ENCODE data around the gene PPRC1. TPM values are rescaled to one million over a fixed set of nuclear protein-coding genes. Genes with fewer than 3 reads are reported as not detected.
A peak's percentile ranks its signal among the peaks of the same experiment; 100 is the strongest.

Gene PPRC1
- total RNA-seq, 1 donor from 2014 or later = 42.9 TPM

DNA sequence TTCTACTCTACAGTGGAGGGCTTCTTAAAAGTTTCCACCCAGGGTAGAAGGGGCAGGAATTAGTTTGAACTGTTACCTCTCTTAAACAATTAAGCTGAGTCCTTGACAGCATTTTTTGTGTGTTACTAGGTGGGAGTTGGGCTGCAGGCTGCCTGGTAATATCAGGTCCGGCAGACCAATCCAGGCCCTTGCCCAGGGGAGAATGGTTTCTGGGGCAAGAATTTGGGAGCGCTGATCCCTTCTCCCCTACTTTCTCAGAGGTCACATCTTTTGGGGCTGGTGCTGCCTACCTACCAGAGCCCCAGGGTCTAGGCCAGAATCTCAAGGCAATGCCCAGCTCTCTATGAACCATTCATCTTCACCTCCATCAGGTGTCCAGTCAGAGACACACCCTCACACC, 1.6 kb downstream of the PPRC1 start:
- no peaks in the 10 kb centered on the region for H3K9me3 Mint-ChIP-seq (ENCODE audit: low read depth)
- TF ChIP-seq, protein P1, sequence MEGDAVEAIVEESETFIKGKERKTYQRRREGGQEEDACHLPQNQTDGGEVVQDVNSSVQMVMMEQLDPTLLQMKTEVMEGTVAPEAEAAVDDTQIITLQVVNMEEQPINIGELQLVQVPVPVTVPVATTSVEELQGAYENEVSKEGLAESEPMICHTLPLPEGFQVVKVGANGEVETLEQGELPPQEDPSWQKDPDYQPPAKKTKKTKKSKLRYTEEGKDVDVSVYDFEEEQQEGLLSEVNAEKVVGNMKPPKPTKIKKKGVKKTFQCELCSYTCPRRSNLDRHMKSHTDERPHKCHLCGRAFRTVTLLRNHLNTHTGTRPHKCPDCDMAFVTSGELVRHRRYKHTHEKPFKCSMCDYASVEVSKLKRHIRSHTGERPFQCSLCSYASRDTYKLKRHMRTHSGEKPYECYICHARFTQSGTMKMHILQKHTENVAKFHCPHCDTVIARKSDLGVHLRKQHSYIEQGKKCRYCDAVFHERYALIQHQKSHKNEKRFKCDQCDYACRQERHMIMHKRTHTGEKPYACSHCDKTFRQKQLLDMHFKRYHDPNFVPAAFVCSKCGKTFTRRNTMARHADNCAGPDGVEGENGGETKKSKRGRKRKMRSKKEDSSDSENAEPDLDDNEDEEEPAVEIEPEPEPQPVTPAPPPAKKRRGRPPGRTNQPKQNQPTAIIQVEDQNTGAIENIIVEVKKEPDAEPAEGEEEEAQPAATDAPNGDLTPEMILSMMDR (IDR thresholded peaks at IDR 0.05) = no peak
- DNase-seq (ENCODE audit: low spot score) = no peak
- H3K27me3 Mint-ChIP-seq (ENCODE audit: low read depth) = no peaks in the 10 kb centered on the region
- H3K27ac Mint-ChIP-seq (ENCODE audit: unreplicated experiment) = peak overlapping the region; percentile 98
- peaks cover 40% of the 10 kb centered on the region for H3K4me1 Mint-ChIP-seq (ENCODE audit: low read depth)
- peaks cover 13% of the 10 kb centered on the region for H3K36me3 Mint-ChIP-seq (ENCODE audit: low read depth)
- H3K4me3 Mint-ChIP-seq (ENCODE audit: unreplicated experiment) = peak overlapping the region; percentile 92

DNA sequence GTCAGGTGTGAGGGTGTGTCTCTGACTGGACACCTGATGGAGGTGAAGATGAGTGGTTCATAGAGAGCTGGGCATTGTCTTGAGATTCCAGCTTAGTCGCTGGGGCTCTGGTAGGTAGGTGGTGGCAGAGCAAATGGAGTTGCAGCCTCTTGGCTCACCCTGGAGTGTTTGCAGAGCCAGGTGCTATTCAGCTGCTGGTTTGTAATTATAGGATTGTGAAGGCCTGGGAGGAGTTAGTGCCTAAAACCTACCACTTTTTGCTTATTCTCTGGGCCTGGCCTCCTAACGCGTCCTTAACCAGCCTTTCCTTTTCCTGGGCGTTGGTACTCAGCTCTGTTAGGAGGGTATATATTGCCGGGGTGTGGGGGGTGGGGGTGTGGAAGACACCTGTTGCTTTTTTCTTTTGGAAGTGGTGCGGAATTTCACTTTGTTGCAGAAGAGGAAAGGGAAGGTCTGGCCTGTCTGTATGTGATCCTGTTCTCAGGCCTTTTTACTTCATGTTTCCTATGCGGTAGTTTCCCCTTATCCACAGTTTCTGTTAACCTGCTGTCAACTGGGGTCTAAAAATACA, 3.2 kb downstream of the PPRC1 start:
- Mint-ChIP-seq H3K27ac (ENCODE audit: unreplicated experiment) (peak overlapping the region; percentile 68), H3K27me3 (ENCODE audit: low read depth) (no peaks in the 10 kb centered on the region), H3K9me3 (ENCODE audit: low read depth) (no peaks in the 10 kb centered on the region), H3K36me3 (ENCODE audit: low read depth) (peaks cover 23% of the 10 kb centered on the region), H3K4me3 (ENCODE audit: unreplicated experiment) (peak overlapping the region; percentile 28), H3K4me1 (ENCODE audit: low read depth) (peaks cover 40% of the 10 kb centered on the region)
- TF ChIP-seq, protein P1 (IDR thresholded peaks at IDR 0.05) = no peak
- no peak for DNase-seq (ENCODE audit: low spot score)

DNA sequence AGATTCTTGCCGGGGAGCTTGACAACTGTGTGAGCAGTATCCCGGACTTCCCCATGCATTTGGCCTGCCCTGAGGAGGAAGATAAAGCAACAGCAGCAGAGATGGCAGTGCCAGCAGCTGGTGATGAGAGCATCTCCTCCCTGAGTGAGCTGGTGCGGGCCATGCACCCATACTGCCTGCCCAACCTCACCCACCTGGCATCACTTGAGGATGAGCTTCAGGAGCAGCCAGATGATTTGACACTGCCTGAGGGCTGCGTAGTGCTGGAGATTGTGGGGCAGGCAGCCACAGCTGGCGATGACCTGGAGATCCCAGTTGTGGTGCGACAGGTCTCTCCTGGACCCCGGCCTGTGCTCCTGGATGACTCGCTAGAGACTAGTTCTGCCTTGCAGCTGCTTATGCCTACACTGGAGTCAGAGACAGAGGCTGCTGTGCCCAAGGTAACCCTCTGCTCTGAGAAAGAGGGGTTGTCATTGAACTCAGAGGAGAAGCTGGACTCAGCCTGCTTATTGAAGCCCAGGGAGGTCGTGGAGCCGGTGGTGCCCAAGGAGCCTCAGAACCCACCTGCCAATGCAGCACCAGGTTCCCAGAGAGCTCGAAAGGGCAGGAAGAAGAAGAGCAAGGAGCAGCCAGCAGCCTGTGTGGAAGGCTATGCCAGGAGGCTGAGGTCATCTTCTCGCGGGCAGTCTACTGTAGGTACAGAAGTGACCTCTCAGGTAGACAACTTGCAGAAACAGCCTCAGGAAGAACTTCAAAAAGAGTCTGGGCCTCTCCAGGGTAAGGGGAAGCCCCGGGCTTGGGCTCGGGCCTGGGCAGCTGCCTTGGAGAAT, 6.7 kb downstream of the PPRC1 start:
- Mint-ChIP-seq H3K4me3 (ENCODE audit: unreplicated experiment) (no peak overlapping the region), H3K4me1 (ENCODE audit: low read depth) (peaks cover 31% of the 10 kb centered on the region), H3K27me3 (ENCODE audit: low read depth) (no peaks in the 10 kb centered on the region), H3K36me3 (ENCODE audit: low read depth) (peaks cover 42% of the 10 kb centered on the region), H3K27ac (ENCODE audit: unreplicated experiment) (peak overlapping the region; percentile 66), H3K9me3 (ENCODE audit: low read depth) (no peaks in the 10 kb centered on the region)
- TF ChIP-seq, protein P1 (IDR thresholded peaks at IDR 0.05) = no peak
- DNase-seq (ENCODE audit: low spot score) = peak; percentile 64

DNA sequence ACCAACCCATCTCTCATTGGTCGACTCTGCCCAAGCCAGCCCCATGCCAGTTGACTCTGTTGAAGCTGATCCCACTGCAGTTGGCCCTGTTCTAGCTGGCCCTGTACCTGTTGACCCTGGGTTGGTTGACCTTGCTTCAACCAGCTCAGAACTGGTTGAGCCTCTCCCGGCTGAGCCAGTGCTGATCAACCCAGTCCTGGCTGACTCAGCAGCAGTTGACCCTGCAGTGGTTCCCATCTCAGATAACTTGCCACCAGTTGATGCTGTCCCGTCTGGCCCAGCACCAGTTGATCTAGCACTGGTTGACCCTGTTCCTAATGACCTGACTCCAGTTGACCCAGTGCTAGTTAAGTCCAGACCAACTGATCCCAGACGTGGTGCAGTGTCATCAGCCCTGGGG, 7.4 kb downstream of the PPRC1 start:
- Mint-ChIP-seq H3K27me3 (ENCODE audit: low read depth) (no peaks in the 10 kb centered on the region), H3K36me3 (ENCODE audit: low read depth) (peaks cover 47% of the 10 kb centered on the region), H3K9me3 (ENCODE audit: low read depth) (no peaks in the 10 kb centered on the region), H3K4me1 (ENCODE audit: low read depth) (peaks cover 24% of the 10 kb centered on the region), H3K4me3 (ENCODE audit: unreplicated experiment) (no peak overlapping the region), H3K27ac (ENCODE audit: unreplicated experiment) (no peak overlapping the region)
- TF ChIP-seq, protein P1 (IDR thresholded peaks at IDR 0.05) = no peak
- peak; percentile 47 for DNase-seq (ENCODE audit: low spot score)

DNA sequence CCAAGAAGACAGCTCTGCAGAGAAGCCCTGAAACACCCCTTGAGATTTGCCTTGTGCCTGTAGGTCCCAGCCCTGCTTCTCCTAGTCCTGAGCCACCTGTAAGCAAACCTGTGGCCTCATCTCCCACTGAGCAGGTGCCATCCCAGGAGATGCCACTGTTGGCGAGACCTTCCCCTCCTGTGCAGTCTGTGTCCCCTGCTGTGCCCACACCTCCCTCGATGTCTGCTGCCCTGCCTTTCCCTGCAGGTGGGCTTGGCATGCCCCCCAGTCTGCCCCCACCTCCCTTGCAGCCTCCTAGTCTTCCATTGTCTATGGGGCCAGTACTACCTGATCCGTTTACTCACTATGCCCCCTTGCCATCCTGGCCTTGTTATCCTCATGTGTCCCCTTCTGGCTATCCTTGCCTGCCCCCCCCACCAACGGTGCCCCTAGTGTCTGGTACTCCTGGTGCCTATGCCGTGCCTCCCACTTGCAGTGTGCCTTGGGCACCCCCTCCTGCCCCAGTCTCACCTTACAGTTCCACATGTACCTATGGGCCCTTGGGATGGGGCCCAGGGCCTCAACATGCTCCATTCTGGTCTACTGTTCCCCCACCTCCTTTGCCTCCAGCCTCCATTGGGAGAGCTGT, 8.2 kb downstream of the PPRC1 start:
- H3K4me1 Mint-ChIP-seq (ENCODE audit: low read depth) = peaks cover 16% of the 10 kb centered on the region
- peaks cover 52% of the 10 kb centered on the region for H3K36me3 Mint-ChIP-seq (ENCODE audit: low read depth)
- H3K27ac Mint-ChIP-seq (ENCODE audit: unreplicated experiment) = no peak overlapping the region
- TF ChIP-seq, protein P1 (IDR thresholded peaks at IDR 0.05) = no peak
- no peaks in the 10 kb centered on the region for H3K27me3 Mint-ChIP-seq (ENCODE audit: low read depth)
- no peak overlapping the region for H3K4me3 Mint-ChIP-seq (ENCODE audit: unreplicated experiment)
- H3K9me3 Mint-ChIP-seq (ENCODE audit: low read depth) = no peaks in the 10 kb centered on the region
- DNase-seq (ENCODE audit: low spot score) = peak; percentile 55

Data from chondrocyte (in vitro differentiated cells).